Measurements from ENCODE around the gene TXN2. TPM values are rescaled to one million over a fixed set of nuclear protein-coding genes. Genes with fewer than 3 reads are reported as not detected.

The TXN2 gene
- total and polyA plus RNA-seq, 2 donors (not counting 1 experiment from before 2014, with no cell fraction given): 25.3 to 118 TPM

Other genes with a start within 250 kb of the TXN2 start
- gene APOL2, start 242.1 kb downstream of the TXN2 start, total RNA-seq: 36.2 and 49.5 TPM in 2 replicates
- gene APOL2, start 242.1 kb downstream of the TXN2 start, polyA plus RNA-seq: 29.2 and 38.0 TPM in 2 replicates
- gene APOL1, start 228.5 kb downstream of the TXN2 start, total RNA-seq: 44.2 and 80.3 TPM in 2 replicates
- 24.6 and 40.0 TPM in 2 replicates for gene APOL1, start 228.5 kb downstream of the TXN2 start, polyA plus RNA-seq
- 562 and 796 TPM in 2 replicates for gene MYH9, start 93.7 kb downstream of the TXN2 start, total RNA-seq
- gene MYH9, start 93.7 kb downstream of the TXN2 start, polyA plus RNA-seq: 413 and 677 TPM in 2 replicates
- 3.3 and 8.7 TPM in 2 replicates for gene FOXRED2, start 25.4 kb upstream of the TXN2 start, total RNA-seq
- 3.8 and 8.8 TPM in 2 replicates for gene FOXRED2, start 25.4 kb upstream of the TXN2 start, polyA plus RNA-seq
- gene EIF3D, start 47.5 kb upstream of the TXN2 start, total RNA-seq: 306 and 407 TPM in 2 replicates
- gene EIF3D, start 47.5 kb upstream of the TXN2 start, polyA plus RNA-seq: 267 and 318 TPM in 2 replicates
- not detected in 2 replicates for gene CACNG2, start 222.1 kb upstream of the TXN2 start, total RNA-seq
- gene CACNG2, start 222.1 kb upstream of the TXN2 start, polyA plus RNA-seq: not detected in 2 replicates

Measured in fibroblast of lung (primary cell).